Measurements from ENCODE around the gene METTL6. TPM values are rescaled to one million over a fixed set of nuclear protein-coding genes. Genes with fewer than 3 reads are reported as not detected.
"Not testable (repeated sequence)": the region's sequence is repeated elsewhere in the genome, so short reads cannot be mapped to it uniquely, and the experiment has no call there.

METTL6 gene
- total and polyA plus RNA-seq, 7 donors = 6.5 to 18.5 (median 8.1) TPM

DNA sequence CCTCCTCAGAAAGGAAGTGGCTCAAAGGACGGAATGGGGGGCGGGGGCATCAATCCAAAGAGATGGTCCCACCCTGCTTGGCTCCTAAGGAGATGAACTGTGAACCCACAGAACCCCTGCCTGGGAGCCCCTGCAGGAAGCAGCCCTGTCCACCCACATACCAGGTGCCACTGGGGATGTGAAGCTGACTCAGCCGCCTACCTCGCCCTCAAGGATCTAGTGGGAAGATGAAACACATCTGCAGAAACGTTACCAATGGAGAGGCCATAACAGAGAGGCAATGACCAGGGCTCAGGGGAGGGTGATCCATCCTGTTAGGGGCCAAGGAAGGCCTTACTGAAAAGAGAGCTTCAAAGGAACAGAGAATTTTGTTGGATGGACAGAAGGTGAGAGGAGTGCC is 35.1 kb upstream of the METTL6 start:
- no peak overlapping the region for H3K4me3 ChIP-seq
- H3K4me1 ChIP-seq = peaks cover 13% of the 10 kb centered on the region
- WGBS, 3 donors = 89 to 90% (median 90%) methylated on average over 5 of the region's 5 CpGs
- TF ChIP-seq CTCF (IDR thresholded peaks at IDR 0.05) = no peak
- DNase-seq = no peak
- no peak overlapping the region for H3K27ac ChIP-seq
- no peak for ATAC-seq
- intact Hi-C loops (cut with DNase I) = loop anchor here (10.0 kb wide), 1 partner anchor 92 kb away; no protein-coding TSS in a partner anchor
- H3K36me3 ChIP-seq (ENCODE audit: insufficient read depth in 1 of 2, low read depth in 1 of 2) = peaks cover 2 to 40% of the 10 kb centered on the region in 2 donors
- no peaks in the 10 kb centered on the region for H3K9me3 ChIP-seq
- no peaks in the 10 kb centered on the region for H3K27me3 ChIP-seq (ENCODE audit: insufficient read depth in 3 of 3, low read length in 2 of 3)

- no peak for TF ChIP-seq CTCF (IDR thresholded peaks at IDR 0.05)
- H3K4me1 ChIP-seq = no peaks in the 10 kb centered on the region
- no peak for DNase-seq
- intact Hi-C loops (cut with DNase I) = loop anchor here (10.0 kb wide), 1 partner anchor 94 kb away; no protein-coding TSS in a partner anchor
- WGBS, 3 donors = 32 to 49% (median 35%) methylated on average over 4 of the region's 4 CpGs
- H3K27me3 ChIP-seq (ENCODE audit: insufficient read depth in 3 of 3, low read length in 2 of 3) = no peaks in the 10 kb centered on the region
- ATAC-seq = peak in 1 of 4 donors; percentile 17
- no peak overlapping the region for H3K4me3 ChIP-seq
- no peak overlapping the region for H3K27ac ChIP-seq
- H3K9me3 ChIP-seq = no peaks in the 10 kb centered on the region
- H3K36me3 ChIP-seq (ENCODE audit: insufficient read depth in 1 of 2, low read depth in 1 of 2) = peaks cover 2 to 50% of the 10 kb centered on the region in 2 donors
These were observed 33.7 kb upstream of the METTL6 start for GRCh38 chr3:15460891-15461531.

- Histone ChIP-seq H3K9me3 (no peaks in the 10 kb centered on the region), H3K27ac (no peak overlapping the region), H3K27me3 (ENCODE audit: insufficient read depth in 3 of 3, low read length in 2 of 3) (no peaks in the 10 kb centered on the region), H3K4me1 (no peaks in the 10 kb centered on the region), H3K4me3 (no peak overlapping the region), H3K36me3 (ENCODE audit: insufficient read depth in 1 of 2, low read depth in 1 of 2) (peaks cover 0 to 51% of the 10 kb centered on the region in 2 donors)
- WGBS, 3 donors = 91 to 98% (median 94%) methylated on average over 7 of the region's 7 CpGs
- intact Hi-C loops (cut with DNase I) = no loop called here
- no peak for TF ChIP-seq CTCF (IDR thresholded peaks at IDR 0.05)
- ATAC-seq (no peak), DNase-seq (no peak)
These were observed 31.0 kb upstream of the METTL6 start for GRCh38 chr3:15458212-15458780.

- not testable (repeated sequence) for ATAC-seq
- 88 to 93% (median 89%) methylated on average over 10 of the region's 10 CpGs for WGBS, 3 donors
- peaks cover 0 to 52% of the 10 kb centered on the region in 2 donors for H3K36me3 ChIP-seq (ENCODE audit: insufficient read depth in 1 of 2, low read depth in 1 of 2)
These were observed 29.6 kb upstream of the METTL6 start for GRCh38 chr3:15456915-15457314.

GRCh38 chr3:15456321-15456720 is 29.0 kb upstream of the METTL6 start:
- ATAC-seq = no peak
- Histone ChIP-seq H3K36me3 (ENCODE audit: insufficient read depth in 1 of 2, low read depth in 1 of 2) (peaks cover 0 to 56% of the 10 kb centered on the region in 2 donors), H3K9me3 (no peaks in the 10 kb centered on the region), H3K4me3 (no peak overlapping the region), H3K4me1 (no peaks in the 10 kb centered on the region), H3K27ac (no peak overlapping the region), H3K27me3 (ENCODE audit: insufficient read depth in 3 of 3, low read length in 2 of 3) (no peaks in the 10 kb centered on the region)
- no peak for DNase-seq
- 93 to 96% (median 96%) methylated on average over 2 of the region's 2 CpGs for WGBS, 3 donors
- TF ChIP-seq CTCF (IDR thresholded peaks at IDR 0.05) = no peak
- intact Hi-C loops (cut with DNase I) = no loop called here

More at GRCh38 chr3:15456915-15457314, 29.6 kb upstream of the METTL6 start:
- H3K27me3 ChIP-seq (ENCODE audit: insufficient read depth in 3 of 3, low read length in 2 of 3); intact Hi-C loops (cut with DNase I); H3K9me3 ChIP-seq; DNase-seq; H3K4me1 ChIP-seq; H3K4me3 ChIP-seq; H3K27ac ChIP-seq: not testable (repeated sequence)
